MCF 10A (cell line): ENCODE results near the gene SLC22A8. TPM values are rescaled to one million over a fixed set of nuclear protein-coding genes. Genes with fewer than 3 reads are reported as not detected.
"Not testable (repeated sequence)": the region's sequence is repeated elsewhere in the genome, so short reads cannot be mapped to it uniquely, and the experiment has no call there.

ENCODE experiments used
- BruUV-seq: library from RNA; stranded (reverse); fragments of 400-500 nt; replicated peaks from 2 replicates; lab custom pipeline; 2021; lab: Mats Ljungman, UMichigan
- CTCF ChIA-PET: fragments of 300-600 bp; sonication (Branson Sonifier 250); formaldehyde crosslinking; extraction: SDS; loops from one replicate; lab custom pipeline; 2021; ENCODE audit warnings: antibody characterized with exemption, inconsistent platforms; lab: Yijun Ruan, JAX
- POLR2A ChIA-PET: fragments of 300-600, 350-650 bp; sonication (Branson Sonifier 250); formaldehyde crosslinking; extraction: SDS; loops from one replicate; lab custom pipeline; 2020; ENCODE audit warnings: antibody characterized with exemption, inconsistent platforms; lab: Yijun Ruan, JAX
- DNase-seq: peaks from one replicate; pipeline ENCODE4 v3.0.0-alpha.2; 2018; ENCODE audit not compliant: unreplicated experiment
- H3K27ac Mint-ChIP-seq: one replicate; pipeline ENCODE4 v1.8.0; 2022; ENCODE audit warnings: mild to moderate bottlenecking, low read depth, mixed read lengths; ENCODE audit not compliant: unreplicated experiment
- H3K27me3 Mint-ChIP-seq: one replicate; pipeline ENCODE4 v1.8.0; 2022; ENCODE audit warnings: mixed read lengths; ENCODE audit not compliant: insufficient read depth, unreplicated experiment
- H3K36me3 Mint-ChIP-seq: one replicate; pipeline ENCODE4 v1.8.0; 2022; ENCODE audit warnings: mild to moderate bottlenecking, moderate library complexity, mixed read lengths; ENCODE audit not compliant: insufficient read depth, unreplicated experiment
- H3K4me1 Mint-ChIP-seq: one replicate; pipeline ENCODE4 v1.8.0; 2022; ENCODE audit warnings: mixed read lengths; ENCODE audit not compliant: insufficient read depth, unreplicated experiment
- H3K4me3 Mint-ChIP-seq: one replicate; pipeline ENCODE4 v1.8.0; 2022; ENCODE audit warnings: mild to moderate bottlenecking, moderate library complexity, mixed read lengths; ENCODE audit not compliant: unreplicated experiment
- H3K9me3 Mint-ChIP-seq: one replicate; pipeline ENCODE4 v1.8.0; 2022; ENCODE audit warnings: mixed read lengths; ENCODE audit not compliant: unreplicated experiment
- CTCF ChIP-seq: fragments of 200-600 bp; IDR thresholded peaks from one replicate; pipeline ENCODE4 v1.8.0; 2022; ENCODE audit warnings: antibody characterized with exemption, mild to moderate bottlenecking; ENCODE audit not compliant: unreplicated experiment
- intact Hi-C: fragments of 100-400 bp; cut with micrococcal nuclease; formaldehyde crosslinking; loops from 2 replicates; pipeline ENCODE4 v1.14.1; 2022
- total RNA-seq: library from RNA; stranded (reverse); gene quantifications from 2 replicates; pipeline ENCODE4 v1.2.3, GENCODE V29; 2022

The SLC22A8 gene
- total RNA-seq, 1 experiment from 2014 or later: not detected

- Mint-ChIP-seq H3K4me1 (peaks cover 6% of the 10 kb centered on the region), H3K27ac (no peak overlapping the region), H3K36me3 (no peaks in the 10 kb centered on the region), H3K27me3 (peaks cover 35% of the 10 kb centered on the region), H3K9me3 (no peaks in the 10 kb centered on the region), H3K4me3 (no peak overlapping the region)
- no peak for TF ChIP-seq CTCF
- no TSS peak for BruUV-seq
- intact Hi-C loops: no loop called here
- ChIA-PET POLR2A (no interaction called here), CTCF (no interaction called here)
- no peak for DNase-seq
These were observed 61.8 kb downstream of the SLC22A8 start for GRCh38 chr11:62953811-62954210.

- no peak overlapping the region for H3K4me3 Mint-ChIP-seq
- no peak overlapping the region for H3K27ac Mint-ChIP-seq
- no TSS peak for BruUV-seq
- intact Hi-C loops: no loop called here
- DNase-seq: no peak
- TF ChIP-seq CTCF: no peak
- ChIA-PET POLR2A (no interaction called here), CTCF (interaction anchor here (2.8 to 3.2 kb wide), 2 partner anchors 42 to 75 kb away, joined by 11 to 18 read pairs; no protein-coding TSS in a partner anchor)
- peaks cover 6% of the 10 kb centered on the region for H3K36me3 Mint-ChIP-seq
- peaks cover 40% of the 10 kb centered on the region for H3K27me3 Mint-ChIP-seq
- peaks cover 8% of the 10 kb centered on the region for H3K9me3 Mint-ChIP-seq
- no peaks in the 10 kb centered on the region for H3K4me1 Mint-ChIP-seq
These were observed 66.8 kb downstream of the SLC22A8 start for GRCh38 chr11:62948765-62949320.

- intact Hi-C loops, BruUV-seq, H3K36me3 Mint-ChIP-seq, H3K27ac Mint-ChIP-seq, H3K4me3 Mint-ChIP-seq, POLR2A ChIA-PET, DNase-seq, H3K4me1 Mint-ChIP-seq, H3K9me3 Mint-ChIP-seq: not testable (repeated sequence)
- CTCF ChIA-PET: interaction anchor here (1.4 to 3.2 kb wide), 2 partner anchors 39 to 40 kb away, joined by 9 to 18 read pairs; no protein-coding TSS in a partner anchor
- H3K27me3 Mint-ChIP-seq: peaks cover 33% of the 10 kb centered on the region
These were observed 70.1 kb downstream of the SLC22A8 start for GRCh38 chr11:62945538-62945937.

Other genes with a start within 250 kb of the SLC22A8 start
- gene TAF6L, start 244.4 kb downstream of the SLC22A8 start, total RNA-seq: 11.6 and 12.0 TPM in 2 replicates
- gene TMEM179B, start 228.4 kb downstream of the SLC22A8 start, total RNA-seq: 45.1 and 47.8 TPM in 2 replicates
- gene TMEM223, start 223.8 kb downstream of the SLC22A8 start, total RNA-seq: 9.6 and 9.9 TPM in 2 replicates
- gene NXF1, start 210.4 kb downstream of the SLC22A8 start, total RNA-seq: 47.6 and 53.3 TPM in 2 replicates
- 71.8 and 72.0 TPM in 2 replicates for gene STX5, start 183.8 kb downstream of the SLC22A8 start, total RNA-seq
- not detected in 2 replicates for gene TEX54, start 183.0 kb downstream of the SLC22A8 start, total RNA-seq
- 91.3 and 115 TPM in 2 replicates for gene WDR74, start 176.3 kb downstream of the SLC22A8 start, total RNA-seq
- 838 and 896 TPM in 2 replicates for gene SLC3A2, start 134.9 kb downstream of the SLC22A8 start, total RNA-seq
- not detected in 2 replicates for gene CHRM1, start 94.5 kb downstream of the SLC22A8 start, total RNA-seq
- gene SLC22A6, start 30.9 kb downstream of the SLC22A8 start, total RNA-seq: not detected in 2 replicates
- not detected in 2 replicates for gene SLC22A24, start 128.4 kb upstream of the SLC22A8 start, total RNA-seq
- not detected in 2 replicates for gene SLC22A25, start 227.8 kb upstream of the SLC22A8 start, total RNA-seq